HEK293 (cell line): ENCODE data around the gene BCAN.

Source experiments
- CTCF ChIA-PET: fragments of 350-600 bp; formaldehyde crosslinking; extraction: SDS; loops from one replicate; lab custom pipeline; 2021; ENCODE audit warnings: antibody characterized with exemption; lab: Yijun Ruan, JAX
- POLR2A ChIA-PET: fragments of 300-600 bp; formaldehyde crosslinking; extraction: SDS; loops from one replicate; lab custom pipeline; 2020; ENCODE audit warnings: antibody characterized with exemption, inconsistent platforms; lab: Yijun Ruan, JAX
- H3K27ac ChIP-seq: fragments of 200-500 bp; sonication (Bioruptor generic); 2 replicates; pipeline ENCODE4 v1.5.1; 2014; ENCODE audit warnings: low read depth, low read length, control low read depth, inconsistent platforms; ENCODE audit errors: extremely low read depth
- H3K36me3 ChIP-seq, 2 experiments: fragments of 200-500 bp in 1 of 2; sonication (Bioruptor generic) in 1 of 2; 1 replicate in 1 of 2; 2 replicates in 1 of 2; pipeline ENCODE4 v1.5.1; 2014 to 2017; ENCODE audit warnings: inconsistent platforms in 2 of 2, low read length in 2 of 2; ENCODE audit not compliant: control insufficient read depth in 2 of 2, insufficient read depth in 1 of 2
- H3K4me1 ChIP-seq: fragments of 200-500 bp; sonication (Bioruptor generic); 2 replicates; pipeline ENCODE4 v1.5.1; 2014; ENCODE audit warnings: mild to moderate bottlenecking, low read length, inconsistent platforms; ENCODE audit not compliant: control insufficient read depth, insufficient read depth
- H3K4me3 ChIP-seq: 2 replicates; pipeline ENCODE4 v1.5.1; 2011; ENCODE audit warnings: low read depth, mild to moderate bottlenecking, control low read depth, low read length, moderate library complexity
- H3K9me3 ChIP-seq: fragments of 200-500 bp; sonication (Bioruptor generic); 2 replicates; pipeline ENCODE4 v1.5.1; 2014; ENCODE audit warnings: low read depth, low read length, inconsistent platforms; ENCODE audit not compliant: control insufficient read depth, insufficient read depth
- EGR2 ChIP-seq: fragments of 450-650 bp; formaldehyde crosslinking; IDR thresholded peaks from 2 replicates; pipeline ENCODE4 v1.5.1; 2016; ENCODE audit warnings: low read depth, missing biosample characterization, missing genetic modification characterization
- GLIS1 ChIP-seq: fragments of 450-650 bp; formaldehyde crosslinking; IDR thresholded peaks from 2 replicates; pipeline ENCODE4 v1.5.1; 2016; ENCODE audit warnings: missing biosample characterization, missing genetic modification characterization
- KLF8 ChIP-seq: fragments of 450-650 bp; formaldehyde crosslinking; IDR thresholded peaks from 2 replicates; pipeline ENCODE4 v1.5.1; 2016; ENCODE audit warnings: missing biosample characterization, missing genetic modification characterization
- OSR2 ChIP-seq: fragments of 450-650 bp; formaldehyde crosslinking; IDR thresholded peaks from 2 replicates; pipeline ENCODE4 v1.5.1; 2016; ENCODE audit warnings: missing biosample characterization, missing genetic modification characterization
- SCRT1 ChIP-seq: fragments of 450-650 bp; formaldehyde crosslinking; IDR thresholded peaks from 2 replicates; pipeline ENCODE4 v1.5.1; 2016; ENCODE audit warnings: missing biosample characterization, missing genetic modification characterization, borderline replicate concordance
- SCRT2 ChIP-seq: fragments of 450-650 bp; formaldehyde crosslinking; IDR thresholded peaks from 2 replicates; pipeline ENCODE4 v1.5.1; 2016; ENCODE audit warnings: missing biosample characterization, missing genetic modification characterization
- ZBTB17 ChIP-seq: fragments of 450-650 bp; formaldehyde crosslinking; IDR thresholded peaks from 2 replicates; pipeline ENCODE4 v1.5.1; 2016; ENCODE audit warnings: missing biosample characterization, missing genetic modification characterization
- ZFHX2 ChIP-seq: fragments of 450-650 bp; formaldehyde crosslinking; conservative IDR thresholded peaks from 2 replicates; pipeline ENCODE4 v1.5.1; 2016; ENCODE audit warnings: missing biosample characterization, missing genetic modification characterization
- ZNF174 ChIP-seq: fragments of 450-650 bp; formaldehyde crosslinking; IDR thresholded peaks from 2 replicates; pipeline ENCODE4 v1.5.0; 2017; ENCODE audit warnings: missing biosample characterization, mild to moderate bottlenecking, missing genetic modification characterization
- ZNF514 ChIP-seq: fragments of 450-650 bp; formaldehyde crosslinking; IDR thresholded peaks from 2 replicates; pipeline ENCODE4 v1.5.1; 2016; ENCODE audit warnings: missing biosample characterization, missing genetic modification characterization
- ZNF544 ChIP-seq: fragments of 450-650 bp; formaldehyde crosslinking; IDR thresholded peaks from 2 replicates; pipeline ENCODE4 v1.5.0; 2017; ENCODE audit warnings: missing biosample characterization, missing genetic modification characterization
- ZNF596 ChIP-seq: fragments of 450-650 bp; IDR thresholded peaks from 2 replicates; pipeline ENCODE4 v1.5.0; 2018; ENCODE audit warnings: missing biosample characterization, mild to moderate bottlenecking, missing genetic modification characterization, moderate library complexity
- ZNF600 ChIP-seq: fragments of 450-650 bp; formaldehyde crosslinking; IDR thresholded peaks from 2 replicates; pipeline ENCODE4 v1.5.1; 2016; ENCODE audit warnings: missing biosample characterization, missing genetic modification characterization
- ZNF623 ChIP-seq: fragments of 450-650 bp; formaldehyde crosslinking; IDR thresholded peaks from 2 replicates; pipeline ENCODE4 v1.5.1; 2016; ENCODE audit warnings: missing biosample characterization, missing genetic modification characterization
- TF ChIP-seq, protein P1 (sequence below): fragments of 450-650 bp; formaldehyde crosslinking; IDR thresholded peaks from 2 replicates; pipeline ENCODE4 v1.5.0; 2017; ENCODE audit warnings: missing biosample characterization, missing genetic modification characterization, borderline replicate concordance
- TF ChIP-seq, protein P2 (sequence below): fragments of 450-650 bp; formaldehyde crosslinking; IDR thresholded peaks from 2 replicates; pipeline ENCODE4 v1.5.1; 2016; ENCODE audit warnings: missing biosample characterization, missing genetic modification characterization
- TF ChIP-seq, protein P3 (sequence below): fragments of 450-650 bp; formaldehyde crosslinking; IDR thresholded peaks from 2 replicates; pipeline ENCODE4 v1.5.1; 2017; ENCODE audit warnings: missing biosample characterization, missing genetic modification characterization
- TF ChIP-seq, protein P4 (sequence below): fragments of 450-650 bp; formaldehyde crosslinking; IDR thresholded peaks from 2 replicates; pipeline ENCODE4 v1.5.1; 2016; ENCODE audit warnings: missing biosample characterization, missing genetic modification characterization
- TF ChIP-seq, protein P5 (sequence below): fragments of 450-650 bp; formaldehyde crosslinking; IDR thresholded peaks from 2 replicates; pipeline ENCODE4 v1.5.1; 2016; ENCODE audit warnings: missing biosample characterization, missing genetic modification characterization, borderline replicate concordance
- TF ChIP-seq, protein P6 (sequence below): fragments of 450-650 bp; IDR thresholded peaks from 2 replicates; pipeline ENCODE4 v1.5.1; 2018; ENCODE audit warnings: missing biosample characterization, mild to moderate bottlenecking, missing genetic modification characterization

BCAN gene

DNA sequence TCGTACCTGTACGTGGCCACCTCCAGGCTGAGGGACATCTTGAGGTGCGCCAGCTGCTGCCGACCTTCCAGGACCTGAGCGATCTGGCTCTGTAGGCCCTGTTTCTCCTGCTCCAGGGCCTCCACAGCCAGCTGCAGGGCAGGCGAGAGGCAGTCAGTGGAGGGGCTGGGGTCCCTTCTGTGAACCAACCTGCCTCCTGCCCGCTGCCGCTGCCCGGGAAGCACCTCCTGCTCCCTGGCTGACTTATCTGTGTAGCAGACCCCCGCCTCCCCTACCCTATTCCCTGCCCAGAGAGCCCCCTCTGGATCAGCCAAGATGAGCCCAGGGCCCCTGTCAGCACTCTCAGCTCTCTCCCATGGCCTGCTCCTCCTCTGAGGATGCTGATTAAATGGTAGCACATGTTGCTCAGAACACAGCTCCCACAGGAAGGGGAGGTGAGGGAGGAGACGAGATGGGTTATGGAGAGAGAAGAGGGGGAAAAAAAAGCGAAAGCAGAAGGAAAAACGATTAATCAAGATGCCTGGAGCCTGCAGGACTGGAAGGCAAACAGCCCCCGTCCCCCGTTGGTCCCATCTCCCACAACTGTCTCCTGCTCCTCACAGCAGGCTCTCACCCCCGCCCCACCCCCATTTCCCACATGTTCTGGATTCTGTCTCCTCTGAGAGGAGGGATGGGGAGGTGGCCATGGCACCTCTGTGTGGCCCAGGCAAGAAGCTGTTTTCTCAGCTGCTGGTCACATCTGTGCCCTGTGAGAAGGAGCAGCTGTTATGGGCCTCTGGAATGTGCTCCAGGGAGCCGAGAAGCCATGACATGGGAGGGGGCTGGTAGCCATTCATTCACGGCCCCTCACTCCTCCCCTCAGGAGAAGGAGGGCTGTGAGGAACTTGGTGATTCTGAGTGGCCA is 33.5 kb downstream of the BCAN start:
- no peak overlapping the region for H3K27ac ChIP-seq
- no peaks in the 10 kb centered on the region for H3K9me3 ChIP-seq
- H3K4me1 ChIP-seq = no peaks in the 10 kb centered on the region
- no peak overlapping the region for H3K4me3 ChIP-seq
- ChIA-PET POLR2A (interaction anchor here (1.2 to 2.2 kb wide), 3 partner anchors 11 to 14 kb away, joined by 3 to 20 read pairs (median 4); no protein-coding TSS in a partner anchor), CTCF (interaction anchor here (0.6 to 21.1 kb wide), 9 partner anchors 14 to 61 kb away, joined by 3 to 564 read pairs (median 45); partner anchors contain the start of genes HAPLN2, ISG20L2 and METTL25B)
- H3K36me3 ChIP-seq = peaks cover 0 to 16% of the 10 kb centered on the region in 2 experiments; a peak in 1 of 3 replicates
- TF ChIP-seq SCRT2 (tag by site-specific recombination) (peak; percentile 86), ZNF174 (no peak), ZNF514 (tag by site-specific recombination) (no peak), ZNF623 (tag by site-specific recombination) (no peak), ZBTB17 (0 out of 2 replicates have a peak, but pooled peaks have one; percentile 10), ZNF596 (tag by site-specific recombination) (no peak), OSR2 (no peak), ZFHX2 (peak; percentile 56), EGR2 (tag by site-specific recombination) (peak; percentile 51; the same call in 1 of the 2 replicates), ZNF544 (tag by site-specific recombination) (no peak), GLIS1 (tag by site-specific recombination) (peak; percentile 40; the same call in 1 of the 2 replicates), KLF8 (tag by site-specific recombination) (no peak), SCRT1 (tag by site-specific recombination) (no peak; the same call in 1 of the 2 replicates), ZNF600 (tag by site-specific recombination) (peak; percentile 88)
- TF ChIP-seq, protein P1, sequence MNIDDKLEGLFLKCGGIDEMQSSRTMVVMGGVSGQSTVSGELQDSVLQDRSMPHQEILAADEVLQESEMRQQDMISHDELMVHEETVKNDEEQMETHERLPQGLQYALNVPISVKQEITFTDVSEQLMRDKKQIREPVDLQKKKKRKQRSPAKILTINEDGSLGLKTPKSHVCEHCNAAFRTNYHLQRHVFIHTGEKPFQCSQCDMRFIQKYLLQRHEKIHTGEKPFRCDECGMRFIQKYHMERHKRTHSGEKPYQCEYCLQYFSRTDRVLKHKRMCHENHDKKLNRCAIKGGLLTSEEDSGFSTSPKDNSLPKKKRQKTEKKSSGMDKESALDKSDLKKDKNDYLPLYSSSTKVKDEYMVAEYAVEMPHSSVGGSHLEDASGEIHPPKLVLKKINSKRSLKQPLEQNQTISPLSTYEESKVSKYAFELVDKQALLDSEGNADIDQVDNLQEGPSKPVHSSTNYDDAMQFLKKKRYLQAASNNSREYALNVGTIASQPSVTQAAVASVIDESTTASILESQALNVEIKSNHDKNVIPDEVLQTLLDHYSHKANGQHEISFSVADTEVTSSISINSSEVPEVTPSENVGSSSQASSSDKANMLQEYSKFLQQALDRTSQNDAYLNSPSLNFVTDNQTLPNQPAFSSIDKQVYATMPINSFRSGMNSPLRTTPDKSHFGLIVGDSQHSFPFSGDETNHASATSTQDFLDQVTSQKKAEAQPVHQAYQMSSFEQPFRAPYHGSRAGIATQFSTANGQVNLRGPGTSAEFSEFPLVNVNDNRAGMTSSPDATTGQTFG = no peak
- TF ChIP-seq, protein P2, sequence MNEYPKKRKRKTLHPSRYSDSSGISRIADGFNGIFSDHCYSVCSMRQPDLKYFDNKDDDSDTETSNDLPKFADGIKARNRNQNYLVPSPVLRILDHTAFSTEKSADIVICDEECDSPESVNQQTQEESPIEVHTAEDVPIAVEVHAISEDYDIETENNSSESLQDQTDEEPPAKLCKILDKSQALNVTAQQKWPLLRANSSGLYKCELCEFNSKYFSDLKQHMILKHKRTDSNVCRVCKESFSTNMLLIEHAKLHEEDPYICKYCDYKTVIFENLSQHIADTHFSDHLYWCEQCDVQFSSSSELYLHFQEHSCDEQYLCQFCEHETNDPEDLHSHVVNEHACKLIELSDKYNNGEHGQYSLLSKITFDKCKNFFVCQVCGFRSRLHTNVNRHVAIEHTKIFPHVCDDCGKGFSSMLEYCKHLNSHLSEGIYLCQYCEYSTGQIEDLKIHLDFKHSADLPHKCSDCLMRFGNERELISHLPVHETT (tag by site-specific recombination) = no peak
- TF ChIP-seq, protein P3, sequence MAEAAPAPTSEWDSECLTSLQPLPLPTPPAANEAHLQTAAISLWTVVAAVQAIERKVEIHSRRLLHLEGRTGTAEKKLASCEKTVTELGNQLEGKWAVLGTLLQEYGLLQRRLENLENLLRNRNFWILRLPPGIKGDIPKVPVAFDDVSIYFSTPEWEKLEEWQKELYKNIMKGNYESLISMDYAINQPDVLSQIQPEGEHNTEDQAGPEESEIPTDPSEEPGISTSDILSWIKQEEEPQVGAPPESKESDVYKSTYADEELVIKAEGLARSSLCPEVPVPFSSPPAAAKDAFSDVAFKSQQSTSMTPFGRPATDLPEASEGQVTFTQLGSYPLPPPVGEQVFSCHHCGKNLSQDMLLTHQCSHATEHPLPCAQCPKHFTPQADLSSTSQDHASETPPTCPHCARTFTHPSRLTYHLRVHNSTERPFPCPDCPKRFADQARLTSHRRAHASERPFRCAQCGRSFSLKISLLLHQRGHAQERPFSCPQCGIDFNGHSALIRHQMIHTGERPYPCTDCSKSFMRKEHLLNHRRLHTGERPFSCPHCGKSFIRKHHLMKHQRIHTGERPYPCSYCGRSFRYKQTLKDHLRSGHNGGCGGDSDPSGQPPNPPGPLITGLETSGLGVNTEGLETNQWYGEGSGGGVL (tag by site-specific recombination) = peak; percentile 62
- TF ChIP-seq, protein P4, sequence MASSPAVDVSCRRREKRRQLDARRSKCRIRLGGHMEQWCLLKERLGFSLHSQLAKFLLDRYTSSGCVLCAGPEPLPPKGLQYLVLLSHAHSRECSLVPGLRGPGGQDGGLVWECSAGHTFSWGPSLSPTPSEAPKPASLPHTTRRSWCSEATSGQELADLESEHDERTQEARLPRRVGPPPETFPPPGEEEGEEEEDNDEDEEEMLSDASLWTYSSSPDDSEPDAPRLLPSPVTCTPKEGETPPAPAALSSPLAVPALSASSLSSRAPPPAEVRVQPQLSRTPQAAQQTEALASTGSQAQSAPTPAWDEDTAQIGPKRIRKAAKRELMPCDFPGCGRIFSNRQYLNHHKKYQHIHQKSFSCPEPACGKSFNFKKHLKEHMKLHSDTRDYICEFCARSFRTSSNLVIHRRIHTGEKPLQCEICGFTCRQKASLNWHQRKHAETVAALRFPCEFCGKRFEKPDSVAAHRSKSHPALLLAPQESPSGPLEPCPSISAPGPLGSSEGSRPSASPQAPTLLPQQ (tag by site-specific recombination) = no peak
- TF ChIP-seq, protein P5, sequence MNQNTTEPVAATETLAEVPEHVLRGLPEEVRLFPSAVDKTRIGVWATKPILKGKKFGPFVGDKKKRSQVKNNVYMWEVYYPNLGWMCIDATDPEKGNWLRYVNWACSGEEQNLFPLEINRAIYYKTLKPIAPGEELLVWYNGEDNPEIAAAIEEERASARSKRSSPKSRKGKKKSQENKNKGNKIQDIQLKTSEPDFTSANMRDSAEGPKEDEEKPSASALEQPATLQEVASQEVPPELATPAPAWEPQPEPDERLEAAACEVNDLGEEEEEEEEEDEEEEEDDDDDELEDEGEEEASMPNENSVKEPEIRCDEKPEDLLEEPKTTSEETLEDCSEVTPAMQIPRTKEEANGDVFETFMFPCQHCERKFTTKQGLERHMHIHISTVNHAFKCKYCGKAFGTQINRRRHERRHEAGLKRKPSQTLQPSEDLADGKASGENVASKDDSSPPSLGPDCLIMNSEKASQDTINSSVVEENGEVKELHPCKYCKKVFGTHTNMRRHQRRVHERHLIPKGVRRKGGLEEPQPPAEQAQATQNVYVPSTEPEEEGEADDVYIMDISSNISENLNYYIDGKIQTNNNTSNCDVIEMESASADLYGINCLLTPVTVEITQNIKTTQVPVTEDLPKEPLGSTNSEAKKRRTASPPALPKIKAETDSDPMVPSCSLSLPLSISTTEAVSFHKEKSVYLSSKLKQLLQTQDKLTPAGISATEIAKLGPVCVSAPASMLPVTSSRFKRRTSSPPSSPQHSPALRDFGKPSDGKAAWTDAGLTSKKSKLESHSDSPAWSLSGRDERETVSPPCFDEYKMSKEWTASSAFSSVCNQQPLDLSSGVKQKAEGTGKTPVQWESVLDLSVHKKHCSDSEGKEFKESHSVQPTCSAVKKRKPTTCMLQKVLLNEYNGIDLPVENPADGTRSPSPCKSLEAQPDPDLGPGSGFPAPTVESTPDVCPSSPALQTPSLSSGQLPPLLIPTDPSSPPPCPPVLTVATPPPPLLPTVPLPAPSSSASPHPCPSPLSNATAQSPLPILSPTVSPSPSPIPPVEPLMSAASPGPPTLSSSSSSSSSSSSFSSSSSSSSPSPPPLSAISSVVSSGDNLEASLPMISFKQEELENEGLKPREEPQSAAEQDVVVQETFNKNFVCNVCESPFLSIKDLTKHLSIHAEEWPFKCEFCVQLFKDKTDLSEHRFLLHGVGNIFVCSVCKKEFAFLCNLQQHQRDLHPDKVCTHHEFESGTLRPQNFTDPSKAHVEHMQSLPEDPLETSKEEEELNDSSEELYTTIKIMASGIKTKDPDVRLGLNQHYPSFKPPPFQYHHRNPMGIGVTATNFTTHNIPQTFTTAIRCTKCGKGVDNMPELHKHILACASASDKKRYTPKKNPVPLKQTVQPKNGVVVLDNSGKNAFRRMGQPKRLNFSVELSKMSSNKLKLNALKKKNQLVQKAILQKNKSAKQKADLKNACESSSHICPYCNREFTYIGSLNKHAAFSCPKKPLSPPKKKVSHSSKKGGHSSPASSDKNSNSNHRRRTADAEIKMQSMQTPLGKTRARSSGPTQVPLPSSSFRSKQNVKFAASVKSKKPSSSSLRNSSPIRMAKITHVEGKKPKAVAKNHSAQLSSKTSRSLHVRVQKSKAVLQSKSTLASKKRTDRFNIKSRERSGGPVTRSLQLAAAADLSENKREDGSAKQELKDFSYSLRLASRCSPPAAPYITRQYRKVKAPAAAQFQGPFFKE (tag by site-specific recombination) = no peak
- TF ChIP-seq, protein P6, sequence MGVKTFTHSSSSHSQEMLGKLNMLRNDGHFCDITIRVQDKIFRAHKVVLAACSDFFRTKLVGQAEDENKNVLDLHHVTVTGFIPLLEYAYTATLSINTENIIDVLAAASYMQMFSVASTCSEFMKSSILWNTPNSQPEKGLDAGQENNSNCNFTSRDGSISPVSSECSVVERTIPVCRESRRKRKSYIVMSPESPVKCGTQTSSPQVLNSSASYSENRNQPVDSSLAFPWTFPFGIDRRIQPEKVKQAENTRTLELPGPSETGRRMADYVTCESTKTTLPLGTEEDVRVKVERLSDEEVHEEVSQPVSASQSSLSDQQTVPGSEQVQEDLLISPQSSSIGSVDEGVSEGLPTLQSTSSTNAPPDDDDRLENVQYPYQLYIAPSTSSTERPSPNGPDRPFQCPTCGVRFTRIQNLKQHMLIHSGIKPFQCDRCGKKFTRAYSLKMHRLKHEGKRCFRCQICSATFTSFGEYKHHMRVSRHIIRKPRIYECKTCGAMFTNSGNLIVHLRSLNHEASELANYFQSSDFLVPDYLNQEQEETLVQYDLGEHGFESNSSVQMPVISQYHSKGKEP (tag by site-specific recombination) = no peak
